Breast epithelium (tissue), 3 donors: ENCODE measurements around the gene REG4.
A peak's percentile ranks its signal among the peaks of the same experiment; 100 is the strongest.

Experiments used
- POLR2A ChIP-seq: fragments of 450-650 bp; IDR thresholded peaks from one replicate; pipeline ENCODE4 v1.6.1; 2016; ENCODE audit warnings: antibody characterized with exemption, mild to moderate bottlenecking, moderate library complexity
- POLR2AphosphoS5 ChIP-seq, 3 donors: sonication (generic); formaldehyde crosslinking; IDR thresholded peaks; one replicate each; pipeline ENCODE4 v1.6.1; 2017; ENCODE audit warnings: antibody characterized with exemption in 3 of 3
- TF ChIP-seq, protein P1 (sequence below), 3 donors: fragments of 450-650 bp; IDR thresholded peaks; one replicate each; pipeline ENCODE4 v1.5.1; 2016 to 2017; ENCODE audit warnings: antibody characterized with exemption in 3 of 3, mild to moderate bottlenecking in 3 of 3, moderate library complexity in 3 of 3

GRCh38 chr1:119784191-119784781, 27.0 kb downstream of the REG4 start:
- TF ChIP-seq, protein P1, sequence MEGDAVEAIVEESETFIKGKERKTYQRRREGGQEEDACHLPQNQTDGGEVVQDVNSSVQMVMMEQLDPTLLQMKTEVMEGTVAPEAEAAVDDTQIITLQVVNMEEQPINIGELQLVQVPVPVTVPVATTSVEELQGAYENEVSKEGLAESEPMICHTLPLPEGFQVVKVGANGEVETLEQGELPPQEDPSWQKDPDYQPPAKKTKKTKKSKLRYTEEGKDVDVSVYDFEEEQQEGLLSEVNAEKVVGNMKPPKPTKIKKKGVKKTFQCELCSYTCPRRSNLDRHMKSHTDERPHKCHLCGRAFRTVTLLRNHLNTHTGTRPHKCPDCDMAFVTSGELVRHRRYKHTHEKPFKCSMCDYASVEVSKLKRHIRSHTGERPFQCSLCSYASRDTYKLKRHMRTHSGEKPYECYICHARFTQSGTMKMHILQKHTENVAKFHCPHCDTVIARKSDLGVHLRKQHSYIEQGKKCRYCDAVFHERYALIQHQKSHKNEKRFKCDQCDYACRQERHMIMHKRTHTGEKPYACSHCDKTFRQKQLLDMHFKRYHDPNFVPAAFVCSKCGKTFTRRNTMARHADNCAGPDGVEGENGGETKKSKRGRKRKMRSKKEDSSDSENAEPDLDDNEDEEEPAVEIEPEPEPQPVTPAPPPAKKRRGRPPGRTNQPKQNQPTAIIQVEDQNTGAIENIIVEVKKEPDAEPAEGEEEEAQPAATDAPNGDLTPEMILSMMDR (IDR thresholded peaks at IDR 0.05), result no peak
- no peak for TF ChIP-seq POLR2A
- peak in 1 of 3 donors; percentile 47 for TF ChIP-seq POLR2AphosphoS5 (IDR thresholded peaks at IDR 0.05)
